HG03558 (cell line): ENCODE results near the gene ALG1L2.
"Not testable (repeated sequence)": the region's sequence is repeated elsewhere in the genome, so short reads cannot be mapped to it uniquely, and the experiment has no call there.

Experiments used
- ATAC-seq: cut with Tn5 transposase; IDR thresholded peaks from one replicate; pipeline ENCODE4 v1.9.1; 2021; ENCODE audit warnings: moderate number of reproducible peaks; ENCODE audit not compliant: unreplicated experiment; ENCODE audit errors: extremely low read depth

Gene ALG1L2

GRCh38 chr3:130081351-130081881 is at the start of gene ALG1L2:
Gene ALG1L2, plus strand, starts transcription at chr3:130081831. Its CDS starts 186 bp downstream, at chr3:130082017.
- ATAC-seq = no peak

GRCh38 chr3:130037126-130037815 is 44.4 kb upstream of the ALG1L2 start:
- ATAC-seq = not testable (repeated sequence)

GRCh38 chr3:130042736-130043135 is 38.9 kb upstream of the ALG1L2 start:
- not testable (repeated sequence) for ATAC-seq

- ATAC-seq = not testable (repeated sequence)
These were observed 38.0 kb upstream of the ALG1L2 start for GRCh38 chr3:130043658-130044057.

- ATAC-seq = no peak
These were observed 37.3 kb upstream of the ALG1L2 start for GRCh38 chr3:130044370-130044769.

- ATAC-seq = no peak
These were observed 32.9 kb upstream of the ALG1L2 start for GRCh38 chr3:130048726-130049125.

- ATAC-seq = not testable (repeated sequence)
These were observed 29.3 kb upstream of the ALG1L2 start for GRCh38 chr3:130052366-130052765.

GRCh38 chr3:130052965-130053364 is 28.7 kb upstream of the ALG1L2 start:
- not testable (repeated sequence) for ATAC-seq

- ATAC-seq = not testable (repeated sequence)
These were observed 23.9 kb upstream of the ALG1L2 start for GRCh38 chr3:130057536-130058266.

- not testable (repeated sequence) for ATAC-seq
These were observed 23.4 kb upstream of the ALG1L2 start for GRCh38 chr3:130058267-130058657.

GRCh38 chr3:130058716-130059115 is 22.9 kb upstream of the ALG1L2 start:
- ATAC-seq = not testable (repeated sequence)

GRCh38 chr3:130059162-130059561 is 22.5 kb upstream of the ALG1L2 start:
- ATAC-seq = not testable (repeated sequence)

- ATAC-seq = no peak
These were observed 8.0 kb upstream of the ALG1L2 start for GRCh38 chr3:130073582-130073981.

- no peak for ATAC-seq
These were observed 4.0 kb upstream of the ALG1L2 start for GRCh38 chr3:130077636-130078035.

GRCh38 chr3:130083363-130084090 is 1.9 kb downstream of the ALG1L2 start:
- not testable (repeated sequence) for ATAC-seq

GRCh38 chr3:130084436-130084980 is 2.9 kb downstream of the ALG1L2 start:
- ATAC-seq = no peak

- ATAC-seq = no peak
These were observed 4.2 kb downstream of the ALG1L2 start for GRCh38 chr3:130085881-130086280.

GRCh38 chr3:130086628-130087027 is 5.0 kb downstream of the ALG1L2 start:
- ATAC-seq = not testable (repeated sequence)

GRCh38 chr3:130088061-130088460 is 6.4 kb downstream of the ALG1L2 start:
- no peak for ATAC-seq

- not testable (repeated sequence) for ATAC-seq
These were observed 9.1 kb downstream of the ALG1L2 start for GRCh38 chr3:130090681-130091080.
